Kidney capillary endothelial cell (primary cell): ENCODE results near the gene KBTBD12.

ENCODE experiments used
- DNase-seq: peaks from one replicate; pipeline ENCODE4 v3.0.0-alpha.2; 2018; ENCODE audit warnings: low spot score

The KBTBD12 gene

DNA sequence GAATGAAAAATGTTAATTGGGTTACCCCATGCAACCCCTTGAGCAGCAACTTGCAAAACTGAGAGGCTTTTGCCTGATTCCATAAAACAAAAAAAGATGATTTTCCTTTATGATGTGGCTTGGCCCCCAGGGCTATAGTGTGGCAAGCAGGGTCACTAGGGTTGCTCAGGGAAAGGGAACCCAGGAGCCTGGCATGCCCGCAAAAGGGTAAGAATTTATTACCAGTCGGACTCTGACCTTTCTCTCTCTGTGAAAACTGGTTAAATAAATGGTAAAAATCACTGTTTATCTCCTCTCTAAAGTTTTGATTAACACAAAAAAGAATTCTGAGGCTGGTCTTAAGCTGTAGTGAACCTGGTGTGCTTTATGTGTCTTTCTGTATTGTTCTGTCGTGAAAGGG lies 99.5 kb downstream of the KBTBD12 start:
- no peak for DNase-seq

DNA sequence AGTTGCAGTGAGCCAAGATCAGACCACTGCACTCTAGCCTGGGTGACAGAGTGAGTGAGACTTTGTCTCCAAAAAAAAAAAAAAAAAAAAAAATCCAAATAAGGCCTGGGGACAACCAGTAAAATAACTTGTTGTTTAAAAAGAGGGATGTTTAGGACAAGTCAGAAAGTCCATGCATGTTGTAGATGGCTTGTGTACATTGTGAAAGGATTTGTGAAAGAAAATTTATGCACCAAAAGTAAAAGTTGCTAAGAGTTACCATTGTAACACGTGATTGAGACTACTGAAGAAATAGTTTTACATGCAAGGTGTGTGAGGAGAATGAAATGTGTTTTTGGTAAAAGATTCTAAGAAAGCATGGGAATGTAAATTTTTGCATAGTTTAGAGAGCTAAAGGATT lies 101.5 kb downstream of the KBTBD12 start:
- no peak for DNase-seq

- no peak for DNase-seq
Observed at GRCh38 chr3:128021768-128022372, 106.8 kb downstream of the KBTBD12 start.

DNA sequence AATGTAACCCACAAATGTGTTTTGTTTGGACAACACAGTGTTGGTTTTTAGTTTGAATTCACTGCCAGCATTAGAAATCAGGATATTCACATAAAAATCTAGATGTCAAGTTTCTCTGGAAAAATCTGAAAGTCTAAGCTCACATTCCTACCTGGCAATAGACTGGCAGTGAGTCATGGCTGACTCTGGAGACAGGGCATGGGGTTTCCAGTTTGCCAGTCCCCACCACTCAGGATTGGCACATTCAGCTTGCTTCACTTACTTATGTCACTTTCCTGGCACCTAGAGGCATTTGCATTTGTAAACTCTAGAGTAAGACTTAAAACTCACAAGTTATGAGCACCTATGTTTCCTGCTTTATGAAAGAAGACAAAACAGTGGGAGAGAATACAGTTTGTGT lies 118.1 kb downstream of the KBTBD12 start:
- no peak for DNase-seq

DNA sequence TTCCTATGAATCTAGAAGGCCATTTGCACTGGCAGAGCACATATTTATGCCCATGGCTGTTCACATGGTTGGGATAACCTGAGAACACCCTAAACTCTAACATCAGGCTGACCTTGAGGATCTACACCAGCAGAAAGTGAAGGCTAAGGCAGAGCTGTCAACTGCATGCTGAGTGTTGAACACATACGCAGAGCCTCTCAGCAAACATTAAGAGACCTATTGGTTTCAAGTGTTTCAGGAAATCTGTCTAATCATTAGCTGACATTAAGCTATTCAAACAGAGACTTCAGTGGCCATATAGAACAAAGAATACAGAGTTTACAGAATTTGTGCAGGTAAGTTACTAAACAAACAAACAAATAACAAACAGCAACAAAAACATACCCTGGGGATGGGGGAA lies 121.1 kb downstream of the KBTBD12 start:
- DNase-seq: no peak
